Uterus (tissue), 4 donors: Measurements from ENCODE around the gene MADD. TPM values are rescaled to one million over a fixed set of nuclear protein-coding genes. Genes with fewer than 3 reads are reported as not detected.

Source experiments
- DNase-seq, 2 donors: peaks; one replicate each; pipeline ENCODE4 v3.0.0-alpha.2; 2019 to 2020
- H3K27ac ChIP-seq, 2 donors: fragments of 200-600 bp; sonication (generic); 1 replicate in 1 of 2; 2 replicates in 1 of 2; pipeline ENCODE4 v1.5.1; 2016 to 2018
- H3K27me3 ChIP-seq, 2 donors: fragments of 200-600 bp; sonication (generic); one replicate each; pipeline ENCODE4 v1.5.1; 2018 to 2019; ENCODE audit warnings: control low read depth in 1 of 2
- H3K36me3 ChIP-seq, 2 donors: fragments of 200-600 bp; sonication (generic); one replicate each; pipeline ENCODE4 v1.5.1; 2019; ENCODE audit warnings: control low read depth in 1 of 2
- H3K4me1 ChIP-seq, 2 donors: fragments of 200-600 bp; sonication (generic); one replicate each; pipeline ENCODE4 v1.5.1; 2018 to 2019; ENCODE audit warnings: control low read depth in 1 of 2
- H3K4me3 ChIP-seq, 2 donors: fragments of 200-600 bp; sonication (generic); 1 replicate in 1 of 2; 2 replicates in 1 of 2; pipeline ENCODE4 v1.5.1; 2018 to 2019; ENCODE audit warnings: mild to moderate bottlenecking in 1 of 2
- H3K9me3 ChIP-seq, 2 donors: fragments of 200-600 bp; sonication (generic); one replicate each; pipeline ENCODE4 v1.5.1; 2019; ENCODE audit warnings: control low read depth in 1 of 2
- POLR2A ChIP-seq, 2 donors: fragments of 450-650 bp; IDR thresholded peaks; one replicate each; pipeline ENCODE4 v1.6.1; 2016; ENCODE audit warnings: antibody characterized with exemption in 2 of 2, mild to moderate bottlenecking in 1 of 2, moderate library complexity in 1 of 2
- intact Hi-C: fragments of 100-400 bp; cut with DNase I; formaldehyde crosslinking; loops from one replicate; pipeline ENCODE4 v1.15.1; 2023; ENCODE audit warnings: low total_unique reads
- total RNA-seq, 4 donors: library from RNA; depleted of rRNA in 3 of 4; stranded (reverse); fragments of >200 nt in 3 of 4; gene quantifications; one replicate each; pipeline versions ENCODE4 v1.1.0 to v1.2.4, GENCODE V29; 2014 to 2023
- TF ChIP-seq, protein P1 (sequence below), 4 experiments: fragments of 200-600 bp in 2 of 4; fragments of 450-650 bp in 2 of 4; sonication (generic) in 2 of 4; IDR thresholded peaks; one replicate each; pipeline ENCODE4 v1.5.1; 2016 to 2019; ENCODE audit warnings: antibody characterized with exemption in 4 of 4, mild to moderate bottlenecking in 2 of 4, moderate library complexity in 1 of 4
- donor health status: DM: yes; HTN: yes; CAD: no.

MADD gene
- total RNA-seq, 4 donors from 2014 or later, result 26.8 to 234 (median 47.2) TPM

DNA sequence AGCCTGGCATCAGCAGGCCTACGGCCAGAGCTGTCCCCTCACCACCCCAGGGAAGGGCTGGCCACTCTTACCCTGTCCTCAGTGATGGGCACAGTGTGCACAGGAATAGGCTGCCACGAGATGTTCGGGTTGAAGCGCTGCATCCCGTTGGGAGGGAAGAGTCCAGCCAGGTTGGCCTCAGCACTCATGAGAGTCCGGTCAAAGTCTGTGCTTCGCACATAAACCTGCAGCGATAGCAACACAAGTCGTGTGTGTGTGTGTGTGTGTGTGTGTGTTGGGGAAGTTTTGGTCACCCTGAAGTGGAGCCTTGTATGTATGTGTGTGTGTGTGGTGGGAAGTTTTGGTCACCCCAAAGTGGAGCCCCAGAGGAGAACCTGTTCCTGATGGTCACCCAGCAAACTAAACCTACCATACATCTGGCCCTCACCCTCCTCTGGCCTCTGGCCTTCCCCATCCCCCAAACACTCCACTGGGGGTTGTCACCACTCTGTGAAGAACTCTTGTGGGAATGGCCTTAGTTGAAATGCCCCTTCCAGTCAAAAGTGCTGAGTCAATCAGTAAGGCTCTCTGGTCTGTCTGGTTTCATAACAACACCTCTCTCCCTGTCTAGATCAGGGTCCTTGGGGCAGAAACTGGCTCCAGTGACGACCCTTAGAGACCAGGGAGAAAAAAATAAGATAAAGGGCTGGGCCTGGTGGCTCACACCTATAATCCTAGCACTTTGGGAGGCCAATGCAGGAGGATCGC, 24.1 kb upstream of the MADD start:
- peaks cover 0 to 7% of the 10 kb centered on the region in 2 donors for H3K4me1 ChIP-seq
- no peak overlapping the region for H3K27ac ChIP-seq
- H3K4me3 ChIP-seq, result no peak overlapping the region
- H3K27me3 ChIP-seq, result no peaks in the 10 kb centered on the region
- H3K36me3 ChIP-seq, result no peaks in the 10 kb centered on the region
- no peaks in the 10 kb centered on the region for H3K9me3 ChIP-seq
- no peak for TF ChIP-seq POLR2A (IDR thresholded peaks at IDR 0.05)
- TF ChIP-seq, protein P1, sequence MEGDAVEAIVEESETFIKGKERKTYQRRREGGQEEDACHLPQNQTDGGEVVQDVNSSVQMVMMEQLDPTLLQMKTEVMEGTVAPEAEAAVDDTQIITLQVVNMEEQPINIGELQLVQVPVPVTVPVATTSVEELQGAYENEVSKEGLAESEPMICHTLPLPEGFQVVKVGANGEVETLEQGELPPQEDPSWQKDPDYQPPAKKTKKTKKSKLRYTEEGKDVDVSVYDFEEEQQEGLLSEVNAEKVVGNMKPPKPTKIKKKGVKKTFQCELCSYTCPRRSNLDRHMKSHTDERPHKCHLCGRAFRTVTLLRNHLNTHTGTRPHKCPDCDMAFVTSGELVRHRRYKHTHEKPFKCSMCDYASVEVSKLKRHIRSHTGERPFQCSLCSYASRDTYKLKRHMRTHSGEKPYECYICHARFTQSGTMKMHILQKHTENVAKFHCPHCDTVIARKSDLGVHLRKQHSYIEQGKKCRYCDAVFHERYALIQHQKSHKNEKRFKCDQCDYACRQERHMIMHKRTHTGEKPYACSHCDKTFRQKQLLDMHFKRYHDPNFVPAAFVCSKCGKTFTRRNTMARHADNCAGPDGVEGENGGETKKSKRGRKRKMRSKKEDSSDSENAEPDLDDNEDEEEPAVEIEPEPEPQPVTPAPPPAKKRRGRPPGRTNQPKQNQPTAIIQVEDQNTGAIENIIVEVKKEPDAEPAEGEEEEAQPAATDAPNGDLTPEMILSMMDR (IDR thresholded peaks at IDR 0.05), result no peak
- intact Hi-C loops, result no loop called here
- DNase-seq, result no peak

DNA sequence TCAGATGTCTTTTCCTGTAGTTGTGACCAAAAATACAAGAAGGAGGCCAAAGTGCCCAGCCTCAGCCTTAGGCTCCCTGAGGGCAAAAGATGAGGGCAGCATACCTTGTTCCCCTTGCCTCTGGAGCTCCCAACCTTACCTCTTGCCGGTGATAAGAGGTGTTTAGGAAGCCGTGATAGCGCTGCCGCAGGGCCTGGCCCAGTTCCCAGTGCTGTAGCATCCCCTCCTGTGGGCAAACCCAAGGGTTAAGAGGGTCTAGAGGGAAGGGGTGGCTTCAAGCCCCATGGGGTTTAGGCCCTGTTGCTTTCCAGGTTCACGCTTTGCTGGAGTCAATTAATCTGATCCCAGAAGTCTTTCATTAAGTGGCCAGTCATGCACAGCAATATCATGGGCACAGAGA, 22.4 kb upstream of the MADD start:
- Histone ChIP-seq H3K36me3 (no peaks in the 10 kb centered on the region), H3K9me3 (no peaks in the 10 kb centered on the region), H3K27ac (no peak overlapping the region), H3K4me3 (no peak overlapping the region), H3K4me1 (peaks cover 0 to 7% of the 10 kb centered on the region in 2 donors), H3K27me3 (no peaks in the 10 kb centered on the region)
- TF ChIP-seq, protein P1 (IDR thresholded peaks at IDR 0.05), result no peak
- no peak for TF ChIP-seq POLR2A (IDR thresholded peaks at IDR 0.05)
- intact Hi-C loops, result no loop called here
- no peak for DNase-seq

DNA sequence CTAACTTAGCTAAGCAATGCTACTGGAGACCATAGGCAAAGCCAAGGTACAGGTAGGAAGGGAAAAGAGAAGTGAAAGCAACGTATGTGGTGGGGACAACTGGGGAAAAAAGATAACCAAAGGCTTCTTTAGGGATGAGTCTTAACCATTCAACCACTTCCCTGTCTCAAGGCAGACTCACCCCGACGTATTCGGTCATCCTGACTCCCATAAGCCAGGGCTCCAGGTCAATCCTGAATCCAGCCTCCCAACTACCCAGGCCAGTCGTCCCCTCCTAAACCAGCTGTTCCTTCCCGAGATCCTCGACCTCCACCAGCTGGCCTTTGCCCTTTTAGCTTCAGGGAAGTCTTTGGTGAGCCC, 21.6 kb upstream of the MADD start:
- no peak for DNase-seq
- no peaks in the 10 kb centered on the region for H3K27me3 ChIP-seq
- H3K4me3 ChIP-seq, result peak overlapping the region; percentile 69 to 77
- intact Hi-C loops, result no loop called here
- H3K36me3 ChIP-seq, result no peaks in the 10 kb centered on the region
- peak overlapping the region; percentile 80 to 83 for H3K27ac ChIP-seq
- H3K9me3 ChIP-seq, result no peaks in the 10 kb centered on the region
- TF ChIP-seq, protein P1 (IDR thresholded peaks at IDR 0.05), result no peak
- no peak for TF ChIP-seq POLR2A (IDR thresholded peaks at IDR 0.05)
- peaks cover 0 to 7% of the 10 kb centered on the region in 2 donors for H3K4me1 ChIP-seq

DNA sequence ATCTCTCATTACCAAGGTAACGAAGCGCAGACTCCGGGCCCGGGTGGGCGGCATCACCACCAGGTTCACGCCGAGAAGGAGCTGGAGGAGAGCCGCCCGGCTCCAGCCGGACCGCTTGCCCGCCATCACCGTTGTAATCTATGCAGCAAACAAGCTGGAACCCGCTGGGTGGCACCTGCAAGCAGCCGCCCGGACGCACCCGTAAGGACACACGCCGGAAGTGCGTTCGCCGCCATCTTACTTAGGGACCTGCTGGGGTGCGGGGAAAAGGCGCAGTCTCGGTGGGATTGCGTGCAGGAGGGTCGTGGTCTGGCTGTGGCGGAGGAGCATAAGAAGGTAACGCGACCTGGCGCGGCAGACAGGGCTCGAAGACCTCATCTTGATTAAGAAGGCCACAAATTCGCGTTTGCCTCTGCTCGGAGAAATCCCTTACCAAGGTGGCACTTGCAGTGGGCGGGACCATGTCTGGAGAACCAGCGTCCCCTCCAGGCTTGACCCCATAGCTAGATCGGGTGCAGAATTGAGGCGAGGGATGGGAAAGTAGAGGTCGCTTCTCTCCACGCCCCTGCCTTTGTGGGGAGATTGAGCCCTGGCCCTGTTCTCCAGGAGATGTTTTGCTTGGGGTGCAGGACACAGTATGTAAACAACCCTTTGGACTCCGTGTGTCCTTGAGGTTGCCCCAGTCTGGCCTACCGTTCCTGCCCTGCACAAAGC, 21.1 kb upstream of the MADD start, which contains the start of gene ACP2:
TSS of gene ACP2 (minus strand) at position 151 of the 714 bp plus-strand sequence. CDS start at position 126, 25 bp downstream.
- Histone ChIP-seq H3K27me3 (no peaks in the 10 kb centered on the region), H3K36me3 (no peaks in the 10 kb centered on the region), H3K27ac (peak within 1 kb of the TSS; percentile 80 to 83), H3K4me3 (peak within 1 kb of the TSS; percentile 69 to 77), H3K4me1 (peaks cover 0 to 7% of the 10 kb centered on the region in 2 donors), H3K9me3 (no peaks in the 10 kb centered on the region)
- peak; percentile 25 to 50 for TF ChIP-seq POLR2A (IDR thresholded peaks at IDR 0.05)
- TF ChIP-seq, protein P1 (IDR thresholded peaks at IDR 0.05), result peak; percentile 17 to 52 (median 28)
- peak; percentile 84 for DNase-seq
- intact Hi-C loops, result no loop called here

DNA sequence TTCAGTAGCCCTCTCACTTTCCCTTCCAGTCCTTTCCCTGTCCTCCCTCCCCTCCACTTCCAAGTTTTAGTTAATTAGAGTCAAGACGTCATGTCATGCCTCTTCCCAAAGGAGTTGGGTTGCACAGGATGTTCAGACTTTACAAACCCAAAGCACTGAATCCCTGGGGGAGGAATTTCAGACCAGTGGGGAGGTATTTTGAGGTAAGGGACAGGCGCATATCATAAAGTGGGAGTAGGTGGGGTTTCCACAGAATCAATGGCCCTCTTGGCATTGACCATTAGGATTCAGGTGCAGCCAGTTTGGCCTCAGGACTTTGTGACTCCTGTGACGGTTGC, 20.6 kb upstream of the MADD start:
- no peaks in the 10 kb centered on the region for H3K36me3 ChIP-seq
- TF ChIP-seq, protein P1 (IDR thresholded peaks at IDR 0.05), result no peak
- no peak for TF ChIP-seq POLR2A (IDR thresholded peaks at IDR 0.05)
- H3K27ac ChIP-seq, result peak overlapping the region; percentile 80 to 83
- no peaks in the 10 kb centered on the region for H3K9me3 ChIP-seq
- H3K4me3 ChIP-seq, result peak overlapping the region; percentile 69 to 77
- DNase-seq, result no peak
- no peaks in the 10 kb centered on the region for H3K27me3 ChIP-seq
- H3K4me1 ChIP-seq, result peaks cover 0 to 7% of the 10 kb centered on the region in 2 donors
- intact Hi-C loops, result no loop called here
